Measurements from ENCODE around the gene NFIX. TPM values are rescaled to one million over a fixed set of nuclear protein-coding genes. Genes with fewer than 3 reads are reported as not detected.

NFIX gene
- total RNA-seq, 1 donor from 2014 or later: 118 TPM

DNA sequence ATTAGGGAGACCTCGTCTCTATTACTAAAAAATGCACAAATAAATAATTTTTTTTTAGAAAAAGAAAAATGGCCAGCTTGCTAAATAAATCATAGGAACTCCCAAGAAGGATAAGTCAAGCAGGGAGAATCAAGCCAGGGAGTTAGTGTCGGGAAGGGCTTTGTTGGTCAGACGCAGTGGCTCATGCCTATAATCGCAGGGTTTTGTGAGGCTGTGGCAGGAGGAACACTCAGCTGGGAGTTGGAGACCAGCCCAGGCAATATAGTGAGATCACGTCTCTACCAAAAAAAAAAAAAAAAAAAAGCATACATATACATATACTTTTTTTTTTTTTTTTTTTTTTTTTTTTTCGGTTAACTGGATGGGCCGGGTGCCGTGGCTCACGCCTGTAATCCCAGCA lies 131.8 kb downstream of the NFIX start:
- H3K4me3 ChIP-seq: no peak overlapping the region
- DNase-seq: no peak
- H3K27ac ChIP-seq (replicated peaks): no peak overlapping the region
- peaks cover 21% of the 10 kb centered on the region for H3K4me1 ChIP-seq
- no peaks in the 10 kb centered on the region for H3K36me3 ChIP-seq
- H3K9me3 ChIP-seq (replicated peaks): no peaks in the 10 kb centered on the region
- intact Hi-C loops (cut with micrococcal nuclease): no loop called here
- H3K27me3 ChIP-seq (ENCODE audit: low read depth): no peaks in the 10 kb centered on the region
- TF ChIP-seq, protein P1, sequence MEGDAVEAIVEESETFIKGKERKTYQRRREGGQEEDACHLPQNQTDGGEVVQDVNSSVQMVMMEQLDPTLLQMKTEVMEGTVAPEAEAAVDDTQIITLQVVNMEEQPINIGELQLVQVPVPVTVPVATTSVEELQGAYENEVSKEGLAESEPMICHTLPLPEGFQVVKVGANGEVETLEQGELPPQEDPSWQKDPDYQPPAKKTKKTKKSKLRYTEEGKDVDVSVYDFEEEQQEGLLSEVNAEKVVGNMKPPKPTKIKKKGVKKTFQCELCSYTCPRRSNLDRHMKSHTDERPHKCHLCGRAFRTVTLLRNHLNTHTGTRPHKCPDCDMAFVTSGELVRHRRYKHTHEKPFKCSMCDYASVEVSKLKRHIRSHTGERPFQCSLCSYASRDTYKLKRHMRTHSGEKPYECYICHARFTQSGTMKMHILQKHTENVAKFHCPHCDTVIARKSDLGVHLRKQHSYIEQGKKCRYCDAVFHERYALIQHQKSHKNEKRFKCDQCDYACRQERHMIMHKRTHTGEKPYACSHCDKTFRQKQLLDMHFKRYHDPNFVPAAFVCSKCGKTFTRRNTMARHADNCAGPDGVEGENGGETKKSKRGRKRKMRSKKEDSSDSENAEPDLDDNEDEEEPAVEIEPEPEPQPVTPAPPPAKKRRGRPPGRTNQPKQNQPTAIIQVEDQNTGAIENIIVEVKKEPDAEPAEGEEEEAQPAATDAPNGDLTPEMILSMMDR (IDR thresholded peaks at IDR 0.05; ENCODE audit: borderline replicate concordance): no peak

DNA sequence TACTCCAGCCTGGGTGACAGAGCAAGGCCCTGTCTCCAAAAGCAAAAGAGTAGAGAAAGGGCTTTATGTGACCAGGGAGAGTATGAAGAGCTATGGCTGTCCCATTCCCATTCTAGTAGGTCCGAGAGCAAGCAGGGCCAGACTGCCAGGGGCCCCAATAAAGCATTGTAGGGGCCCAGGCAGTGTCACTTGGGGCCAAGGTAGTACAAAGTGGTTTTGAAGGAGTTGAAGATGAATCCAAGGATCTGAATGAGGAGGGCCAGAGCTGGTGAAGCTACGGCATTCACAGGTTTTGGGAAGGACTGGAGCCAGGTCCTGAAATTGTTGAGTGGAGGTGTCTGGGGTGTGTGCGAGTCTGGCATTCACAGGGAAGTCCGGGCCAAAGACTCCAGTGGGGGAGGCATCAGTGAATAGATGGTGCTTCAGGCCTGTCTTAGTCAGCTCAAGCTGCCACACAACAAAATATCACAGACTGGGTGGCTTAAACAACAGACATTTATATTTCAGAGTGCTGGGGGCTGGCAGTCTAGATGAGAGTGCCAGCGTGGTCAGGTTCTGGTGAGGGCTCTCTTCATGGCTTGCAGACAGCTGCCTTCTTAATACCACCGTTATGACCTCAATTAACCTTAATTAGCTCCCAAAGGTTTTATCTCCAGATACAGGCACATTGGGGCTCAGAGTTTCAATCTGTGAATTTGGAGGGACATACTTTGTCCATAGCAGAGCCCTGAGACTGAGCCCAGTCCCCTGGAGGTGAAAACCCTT lies 132.7 kb downstream of the NFIX start:
- Histone ChIP-seq H3K4me1 (peaks cover 26% of the 10 kb centered on the region), H3K36me3 (no peaks in the 10 kb centered on the region), H3K9me3 (replicated peaks) (no peaks in the 10 kb centered on the region), H3K27ac (replicated peaks) (peak overlapping the region; percentile 61), H3K4me3 (no peak overlapping the region), H3K27me3 (ENCODE audit: low read depth) (no peaks in the 10 kb centered on the region)
- TF ChIP-seq, protein P1 (IDR thresholded peaks at IDR 0.05; ENCODE audit: borderline replicate concordance): no peak
- intact Hi-C loops (cut with micrococcal nuclease): no loop called here
- no peak for DNase-seq

DNA sequence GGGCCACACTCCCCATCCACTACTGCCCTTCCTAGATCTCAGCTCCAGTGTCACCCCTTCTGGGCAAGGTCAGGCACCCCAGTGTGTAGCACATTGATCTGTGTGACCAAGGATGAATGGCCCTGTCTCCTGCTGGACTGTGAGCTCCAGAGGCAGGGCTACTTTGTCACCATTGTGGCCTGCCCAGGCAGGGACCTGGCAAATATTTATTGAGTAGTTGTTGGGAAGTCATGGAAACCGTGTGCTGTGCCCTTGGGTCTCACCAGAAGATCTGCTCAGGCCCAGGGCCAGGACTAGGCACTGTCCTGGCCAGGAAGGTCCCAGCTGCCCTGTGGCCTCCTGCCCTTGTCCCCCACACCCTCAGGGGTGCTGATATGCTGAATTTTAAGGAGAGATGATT lies 133.3 kb downstream of the NFIX start:
- peaks cover 32% of the 10 kb centered on the region for H3K4me1 ChIP-seq
- no peak overlapping the region for H3K4me3 ChIP-seq
- no peaks in the 10 kb centered on the region for H3K9me3 ChIP-seq (replicated peaks)
- H3K36me3 ChIP-seq: no peaks in the 10 kb centered on the region
- intact Hi-C loops (cut with micrococcal nuclease): no loop called here
- TF ChIP-seq, protein P1 (IDR thresholded peaks at IDR 0.05; ENCODE audit: borderline replicate concordance): no peak
- no peak for DNase-seq
- H3K27ac ChIP-seq (replicated peaks): peak overlapping the region; percentile 61
- no peaks in the 10 kb centered on the region for H3K27me3 ChIP-seq (ENCODE audit: low read depth)

DNA sequence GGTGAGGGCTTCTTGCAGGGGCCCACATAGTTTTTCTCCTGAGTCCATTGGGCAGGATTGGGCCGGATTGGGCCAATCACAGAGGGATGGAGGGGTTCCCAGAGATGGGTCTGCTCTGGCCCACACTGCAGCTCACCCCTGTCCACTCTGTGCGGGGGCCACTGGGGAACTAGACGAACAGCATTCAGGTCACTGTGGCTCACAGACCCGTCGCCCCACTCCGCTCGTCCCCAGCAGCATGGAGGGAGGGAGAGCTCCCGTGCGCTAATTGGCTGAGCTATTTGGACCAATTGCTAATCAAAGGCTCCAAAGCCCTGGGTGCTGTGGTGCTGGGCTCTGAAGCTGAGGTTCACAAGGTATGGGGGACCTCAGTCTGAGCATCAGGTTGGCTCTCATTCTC lies 134.1 kb downstream of the NFIX start:
- Histone ChIP-seq H3K27me3 (ENCODE audit: low read depth) (no peaks in the 10 kb centered on the region), H3K36me3 (no peaks in the 10 kb centered on the region), H3K4me3 (no peak overlapping the region), H3K27ac (replicated peaks) (peak overlapping the region; percentile 61), H3K4me1 (peaks cover 40% of the 10 kb centered on the region), H3K9me3 (replicated peaks) (no peaks in the 10 kb centered on the region)
- TF ChIP-seq, protein P1 (IDR thresholded peaks at IDR 0.05; ENCODE audit: borderline replicate concordance): no peak
- no peak for DNase-seq
- intact Hi-C loops (cut with micrococcal nuclease): no loop called here

DNA sequence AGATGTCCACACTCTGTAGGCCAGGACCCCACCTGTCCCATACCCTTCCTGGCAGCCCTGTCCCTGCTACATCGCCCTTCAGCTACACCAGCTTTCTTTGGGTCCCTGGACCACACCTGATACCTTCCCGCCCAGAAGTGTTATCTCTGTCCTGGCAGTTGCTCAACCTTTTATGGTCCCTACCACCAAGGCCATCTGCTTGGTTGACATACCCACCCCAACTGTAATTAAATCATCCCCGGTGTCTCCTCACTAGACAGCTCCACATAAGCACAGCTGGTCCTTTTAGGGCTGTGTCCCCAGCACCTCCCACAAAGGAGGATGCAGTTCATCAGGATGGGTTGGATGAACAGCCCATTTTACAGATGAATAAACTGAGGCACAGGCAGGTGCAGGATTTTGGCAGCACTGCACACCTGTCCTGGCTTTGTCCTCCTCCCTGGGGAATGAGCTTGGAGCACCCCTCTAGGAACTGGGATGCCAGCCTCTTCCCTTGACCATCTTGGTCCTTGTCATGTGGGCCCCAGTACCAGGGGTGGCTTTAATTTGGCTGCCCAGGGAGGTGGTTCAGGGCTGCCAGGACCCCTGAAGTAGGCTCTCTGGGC lies 135.7 kb downstream of the NFIX start:
- TF ChIP-seq, protein P1 (IDR thresholded peaks at IDR 0.05; ENCODE audit: borderline replicate concordance): no peak
- H3K9me3 ChIP-seq (replicated peaks): no peaks in the 10 kb centered on the region
- H3K27me3 ChIP-seq (ENCODE audit: low read depth): no peaks in the 10 kb centered on the region
- no peak overlapping the region for H3K27ac ChIP-seq (replicated peaks)
- intact Hi-C loops (cut with micrococcal nuclease): no loop called here
- H3K36me3 ChIP-seq: peaks cover 12% of the 10 kb centered on the region
- peaks cover 51% of the 10 kb centered on the region for H3K4me1 ChIP-seq
- H3K4me3 ChIP-seq: no peak overlapping the region
- no peak for DNase-seq

Measured in left ventricle myocardium inferior (tissue), 1 donor.